Measurements from ENCODE around the gene EPHA5. TPM values are rescaled to one million over a fixed set of nuclear protein-coding genes. Genes with fewer than 3 reads are reported as not detected.

Gene EPHA5
- total RNA-seq, 1 experiment from 2014 or later: not detected

DNA sequence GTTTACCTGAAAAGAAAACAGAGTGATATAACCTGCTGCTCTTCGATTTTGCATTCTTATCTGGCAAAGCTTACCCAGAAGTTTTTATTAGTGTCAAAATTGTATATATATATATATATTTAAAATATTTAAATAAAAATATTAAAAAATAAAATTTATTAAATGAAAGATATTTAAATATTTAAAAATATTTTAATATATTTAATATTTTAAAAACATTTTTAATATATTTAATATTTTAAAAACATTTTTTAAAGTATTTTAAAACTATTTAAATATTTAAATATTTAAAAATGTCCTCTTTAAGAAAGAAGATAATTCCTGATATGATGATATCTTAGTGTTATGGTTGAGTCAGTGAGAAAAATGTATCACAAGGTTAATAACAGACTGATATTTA is 317.2 kb downstream of the EPHA5 start:
- Mint-ChIP-seq H3K27me3 (ENCODE audit: low read depth) (no peaks in the 10 kb centered on the region), H3K9me3 (no peaks in the 10 kb centered on the region), H3K36me3 (ENCODE audit: insufficient read depth in 1 of 3, low read depth in 3 of 3) (no peaks in the 10 kb centered on the region), H3K27ac (no peak overlapping the region), H3K4me1 (no peaks in the 10 kb centered on the region), H3K4me3 (no peak overlapping the region)
- no peaks in the 10 kb centered on the region for H3K27me3 ChIP-seq (ENCODE audit: insufficient read depth, low read length)
- no peak overlapping the region for H4K91ac ChIP-seq (ENCODE audit: insufficient read length, low read depth, low read length)
- no peaks in the 10 kb centered on the region for H3K9me3 ChIP-seq (ENCODE audit: control insufficient read depth, low read depth, low read length)
- no peak overlapping the region for H2BK15ac ChIP-seq (ENCODE audit: low read depth, low read length)
- H3K18ac ChIP-seq (ENCODE audit: insufficient read length, low read depth, low read length): no peak overlapping the region
- H2BK5ac ChIP-seq (ENCODE audit: insufficient read length, low read length): no peak overlapping the region
- no peak overlapping the region for H3K56ac ChIP-seq (ENCODE audit: insufficient read length, low read depth, low read length)
- no peaks in the 10 kb centered on the region for H3K79me2 ChIP-seq (ENCODE audit: insufficient read depth, low read length)
- H3K4me2 ChIP-seq (ENCODE audit: insufficient read depth, insufficient read length, low read length): no peak overlapping the region
- no peak overlapping the region for H2BK20ac ChIP-seq (ENCODE audit: low read depth, low read length, poor library complexity, severe bottlenecking)
- H3K23me2 ChIP-seq (ENCODE audit: insufficient read length, low read depth, low read length, poor library complexity, severe bottlenecking): no peaks in the 10 kb centered on the region
- no peak for DNase-seq
- no peak overlapping the region for H3K9ac ChIP-seq (ENCODE audit: extremely low read depth, insufficient read length, low read length)
- no peaks in the 10 kb centered on the region for H4K20me1 ChIP-seq (ENCODE audit: control insufficient read depth, insufficient read depth, insufficient read length)
- H4K8ac ChIP-seq (replicated peaks; ENCODE audit: insufficient read length, low read depth, low read length): no peak overlapping the region
- no peak overlapping the region for H3T11ph ChIP-seq (ENCODE audit: low read length)
- no peak overlapping the region for H2BK12ac ChIP-seq (ENCODE audit: insufficient read length, low read depth, low read length)
- TF ChIP-seq, protein P1, sequence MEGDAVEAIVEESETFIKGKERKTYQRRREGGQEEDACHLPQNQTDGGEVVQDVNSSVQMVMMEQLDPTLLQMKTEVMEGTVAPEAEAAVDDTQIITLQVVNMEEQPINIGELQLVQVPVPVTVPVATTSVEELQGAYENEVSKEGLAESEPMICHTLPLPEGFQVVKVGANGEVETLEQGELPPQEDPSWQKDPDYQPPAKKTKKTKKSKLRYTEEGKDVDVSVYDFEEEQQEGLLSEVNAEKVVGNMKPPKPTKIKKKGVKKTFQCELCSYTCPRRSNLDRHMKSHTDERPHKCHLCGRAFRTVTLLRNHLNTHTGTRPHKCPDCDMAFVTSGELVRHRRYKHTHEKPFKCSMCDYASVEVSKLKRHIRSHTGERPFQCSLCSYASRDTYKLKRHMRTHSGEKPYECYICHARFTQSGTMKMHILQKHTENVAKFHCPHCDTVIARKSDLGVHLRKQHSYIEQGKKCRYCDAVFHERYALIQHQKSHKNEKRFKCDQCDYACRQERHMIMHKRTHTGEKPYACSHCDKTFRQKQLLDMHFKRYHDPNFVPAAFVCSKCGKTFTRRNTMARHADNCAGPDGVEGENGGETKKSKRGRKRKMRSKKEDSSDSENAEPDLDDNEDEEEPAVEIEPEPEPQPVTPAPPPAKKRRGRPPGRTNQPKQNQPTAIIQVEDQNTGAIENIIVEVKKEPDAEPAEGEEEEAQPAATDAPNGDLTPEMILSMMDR (conservative IDR thresholded peaks at IDR 0.05): no peak
- no peak overlapping the region for H2BK120ac ChIP-seq (ENCODE audit: low read depth, low read length, poor library complexity, severe bottlenecking)
- no peak overlapping the region for H4K5ac ChIP-seq (ENCODE audit: insufficient read length, low read depth, low read length)
- H2AFZ ChIP-seq (ENCODE audit: low read length): no peak overlapping the region
- WGBS (ENCODE audit: extremely low coverage, insufficient read length, low lambda C conversion rate): no CpG with 5 or more reads among the region's 1 CpG
- no peak overlapping the region for H3K27ac ChIP-seq (ENCODE audit: insufficient read length, low read depth, low read length)
- H3K23ac ChIP-seq (ENCODE audit: insufficient read length, low read depth, low read length): no peak overlapping the region
- no peaks in the 10 kb centered on the region for H3K4me1 ChIP-seq (ENCODE audit: insufficient read depth, low read length)
- no peaks in the 10 kb centered on the region for H3K79me1 ChIP-seq (ENCODE audit: insufficient read depth, low read depth, low read length, poor library complexity, severe bottlenecking)
- no peak overlapping the region for H2AK5ac ChIP-seq (ENCODE audit: insufficient read length, low read length)
- no peak overlapping the region for H3K14ac ChIP-seq (ENCODE audit: insufficient read depth, low read length)
- no peak overlapping the region for H3K4ac ChIP-seq (ENCODE audit: low read depth, low read length)
